Caco-2 (cell line): ENCODE data around the gene ZNF106. TPM values are rescaled to one million over a fixed set of nuclear protein-coding genes. Genes with fewer than 3 reads are reported as not detected.

ENCODE experiments used
- BruUV-seq: library from RNA; stranded (reverse); fragments of 400-500 nt; replicated peaks from 2 replicates; lab custom pipeline; 2021; lab: Mats Ljungman, UMichigan
- CTCF ChIA-PET: fragments of 300-600 bp; sonication (Branson Sonifier 250); formaldehyde crosslinking; loops from one replicate; lab custom pipeline; 2022; ENCODE audit warnings: antibody characterized with exemption; lab: Charles Lee
- POLR2A ChIA-PET: fragments of 300-600 bp; sonication (Branson Sonifier 250); formaldehyde crosslinking; loops from one replicate; lab custom pipeline; 2022; ENCODE audit warnings: antibody characterized with exemption; lab: Charles Lee
- DNase-seq, 2 experiments: peaks; one replicate each; pipeline versions ENCODE4 v3.0.0 to v3.0.0-alpha.2; 2020 to 2022
- H3K27me3 ChIP-seq: replicated peaks from 2 replicates; pipeline ENCODE4 v1.6.0; 2011; ENCODE audit warnings: low read length; ENCODE audit not compliant: control insufficient read depth, insufficient read depth
- H3K36me3 ChIP-seq: 2 replicates; pipeline ENCODE4 v1.5.1; 2011; ENCODE audit warnings: low read length; ENCODE audit not compliant: control insufficient read depth, insufficient read depth
- H3K4me1 ChIP-seq: fragments of 250-450 bp; sonication (Bioruptor Pico); 2 replicates; pipeline ENCODE4 v1.5.1; 2020; ENCODE audit warnings: mild to moderate bottlenecking
- H3K4me3 ChIP-seq: 2 replicates; pipeline ENCODE4 v1.5.1; 2011; ENCODE audit warnings: low read depth, mild to moderate bottlenecking, control low read depth, low read length
- H3K9me3 ChIP-seq: fragments of 250-450 bp; sonication (Bioruptor Pico); 2 replicates; pipeline ENCODE4 v1.5.1; 2020; ENCODE audit warnings: mild to moderate bottlenecking, moderate library complexity
- H3K27ac Mint-ChIP-seq: one replicate; pipeline ENCODE4 v1.8.0; 2022; ENCODE audit warnings: mixed read lengths; ENCODE audit not compliant: unreplicated experiment
- H3K27me3 Mint-ChIP-seq: one replicate; pipeline ENCODE4 v1.8.0; 2022; ENCODE audit warnings: mixed read lengths; ENCODE audit not compliant: insufficient read depth, unreplicated experiment
- H3K36me3 Mint-ChIP-seq: one replicate; pipeline ENCODE4 v1.8.0; 2022; ENCODE audit warnings: mild to moderate bottlenecking, mixed read lengths; ENCODE audit not compliant: insufficient read depth, unreplicated experiment
- H3K4me1 Mint-ChIP-seq: one replicate; pipeline ENCODE4 v1.8.0; 2022; ENCODE audit warnings: low read depth, mixed read lengths; ENCODE audit not compliant: unreplicated experiment
- H3K4me3 Mint-ChIP-seq: one replicate; pipeline ENCODE4 v1.8.0; 2022; ENCODE audit warnings: mild to moderate bottlenecking, moderate library complexity, mixed read lengths; ENCODE audit not compliant: unreplicated experiment
- H3K9me3 Mint-ChIP-seq: one replicate; pipeline ENCODE4 v1.8.0; 2022; ENCODE audit warnings: mixed read lengths; ENCODE audit not compliant: unreplicated experiment
- CTCF ChIP-seq, 2 experiments: fragments of 200-600 bp in 1 of 2; IDR thresholded peaks; 1 replicate in 1 of 2; 2 replicates in 1 of 2; pipeline versions ENCODE4 v1.5.1 to v1.8.0; 2011 to 2022; ENCODE audit warnings: antibody characterized with exemption in 1 of 2, control low read depth in 1 of 2, inconsistent platforms in 1 of 2, low read depth in 1 of 2, low read length in 1 of 2, mild to moderate bottlenecking in 1 of 2, moderate library complexity in 1 of 2; ENCODE audit not compliant: insufficient read depth in 1 of 2, severe bottlenecking in 1 of 2, unreplicated experiment in 1 of 2
- intact Hi-C: fragments of 100-400 bp; cut with micrococcal nuclease; formaldehyde crosslinking; loops from one replicate; pipeline ENCODE4 v1.10.0; 2022; ENCODE audit not compliant: unreplicated experiment
- total RNA-seq: library from RNA; stranded (reverse); gene quantifications from 2 replicates; pipeline ENCODE4 v1.2.3, GENCODE V29; 2022

Gene ZNF106
- total RNA-seq, 1 experiment from 2014 or later = 47.8 TPM

GRCh38 chr15:42402455-42403205, 88.3 kb downstream of the ZNF106 start:
- Histone ChIP-seq H3K4me3 (no peak overlapping the region), H3K36me3 (no peaks in the 10 kb centered on the region), H3K4me1 (0 out of 2 replicates have a peak, but pooled peaks cover 4% of the 10 kb centered on the region), H3K9me3 (no peaks in the 10 kb centered on the region), H3K27me3 (no peaks in the 10 kb centered on the region)
- no peaks in the 10 kb centered on the region for H3K36me3 Mint-ChIP-seq
- no peak for TF ChIP-seq CTCF (IDR thresholded peaks at IDR 0.05; ENCODE audit: insufficient read depth in 1 of 2, low read depth in 1 of 2, low read length in 1 of 2, severe bottlenecking in 1 of 2, unreplicated experiment in 1 of 2)
- no TSS peak for BruUV-seq
- no peak for DNase-seq
- intact Hi-C loops = no loop called here
- no peak overlapping the region for H3K27ac Mint-ChIP-seq
- H3K4me3 Mint-ChIP-seq = no peak overlapping the region
- peaks cover 6% of the 10 kb centered on the region for H3K4me1 Mint-ChIP-seq
- no peaks in the 10 kb centered on the region for H3K27me3 Mint-ChIP-seq
- H3K9me3 Mint-ChIP-seq = no peaks in the 10 kb centered on the region
- POLR2A ChIA-PET = no interaction called here
- CTCF ChIA-PET = no interaction called here

GRCh38 chr15:42401544-42402454, 89.1 kb downstream of the ZNF106 start:
- no peak overlapping the region for H3K27ac Mint-ChIP-seq
- no peaks in the 10 kb centered on the region for H3K9me3 Mint-ChIP-seq
- BruUV-seq = no TSS peak
- DNase-seq = no peak
- Histone ChIP-seq H3K9me3 (no peaks in the 10 kb centered on the region), H3K4me1 (0 out of 2 replicates have a peak, but pooled peaks cover 4% of the 10 kb centered on the region), H3K4me3 (no peak overlapping the region), H3K27me3 (no peaks in the 10 kb centered on the region), H3K36me3 (no peaks in the 10 kb centered on the region)
- no peak overlapping the region for H3K4me3 Mint-ChIP-seq
- H3K27me3 Mint-ChIP-seq = no peaks in the 10 kb centered on the region
- POLR2A ChIA-PET = interaction anchor here (0.8 kb wide), 1 partner anchor 10 kb away, joined by 3 read pairs; no protein-coding TSS in a partner anchor
- no peaks in the 10 kb centered on the region for H3K36me3 Mint-ChIP-seq
- CTCF ChIA-PET = interaction anchor here (0.6 kb wide), 2 partner anchors 9 to 117 kb away, joined by 5 read pairs; no protein-coding TSS in a partner anchor
- no peak for TF ChIP-seq CTCF (IDR thresholded peaks at IDR 0.05; ENCODE audit: insufficient read depth in 1 of 2, low read depth in 1 of 2, low read length in 1 of 2, severe bottlenecking in 1 of 2, unreplicated experiment in 1 of 2)
- peaks cover 6% of the 10 kb centered on the region for H3K4me1 Mint-ChIP-seq
- intact Hi-C loops = no loop called here

- BruUV-seq = no TSS peak
- no peaks in the 10 kb centered on the region for H3K9me3 Mint-ChIP-seq
- peak overlapping the region; percentile 77 for H3K27ac Mint-ChIP-seq
- TF ChIP-seq CTCF (IDR thresholded peaks at IDR 0.05; ENCODE audit: insufficient read depth in 1 of 2, low read depth in 1 of 2, low read length in 1 of 2, severe bottlenecking in 1 of 2, unreplicated experiment in 1 of 2) = no peak
- H3K4me3 Mint-ChIP-seq = no peak overlapping the region
- intact Hi-C loops = no loop called here
- peaks cover 8% of the 10 kb centered on the region for H3K4me1 Mint-ChIP-seq
- no peak for DNase-seq
- H3K27me3 ChIP-seq = no peaks in the 10 kb centered on the region
- H3K36me3 ChIP-seq = no peaks in the 10 kb centered on the region
- peaks cover 36% of the 10 kb centered on the region for H3K4me1 ChIP-seq
- no peaks in the 10 kb centered on the region for H3K27me3 Mint-ChIP-seq
- POLR2A ChIA-PET = no interaction called here
- CTCF ChIA-PET = no interaction called here
- no peaks in the 10 kb centered on the region for H3K36me3 Mint-ChIP-seq
- no peaks in the 10 kb centered on the region for H3K9me3 ChIP-seq
- H3K4me3 ChIP-seq = no peak overlapping the region
Measured at GRCh38 chr15:42395838-42396237, 95.1 kb downstream of the ZNF106 start.
